Neural cell (in vitro differentiated cells): Measurements from ENCODE around the gene RFX8.

Experiments used
- CTCF ChIP-seq: fragments of 450-650 bp; IDR thresholded peaks from 2 replicates; pipeline ENCODE4 v1.5.1; 2014; ENCODE audit warnings: antibody characterized with exemption, mild to moderate bottlenecking, moderate library complexity; ENCODE audit not compliant: poor library complexity, severe bottlenecking
- EP300 ChIP-seq: fragments of 450-650 bp; conservative IDR thresholded peaks from 2 replicates; pipeline ENCODE4 v1.6.1; 2014; ENCODE audit warnings: antibody characterized with exemption, mild to moderate bottlenecking, moderate library complexity; ENCODE audit not compliant: poor library complexity, severe bottlenecking
- POLR2AphosphoS5 ChIP-seq: IDR thresholded peaks from 2 replicates; pipeline ENCODE4 v1.6.1; 2012

- TF ChIP-seq CTCF (no peak), EP300 (no peak), POLR2AphosphoS5 (no peak)
Observed at GRCh38 chr2:101446869-101447268, 28.0 kb downstream of the RFX8 start.
